Activated T-cell treated with anti-CD3 and anti-CD28 coated beads, Interleukin-2, amount 50 U/mL, for 48 hours (primary cell): ENCODE data around the gene UTP15.

Experiments
- DNase-seq, 2 experiments: peaks; one replicate each; pipeline ENCODE4 v3.0.0-alpha.2; 2020

UTP15 gene

DNA sequence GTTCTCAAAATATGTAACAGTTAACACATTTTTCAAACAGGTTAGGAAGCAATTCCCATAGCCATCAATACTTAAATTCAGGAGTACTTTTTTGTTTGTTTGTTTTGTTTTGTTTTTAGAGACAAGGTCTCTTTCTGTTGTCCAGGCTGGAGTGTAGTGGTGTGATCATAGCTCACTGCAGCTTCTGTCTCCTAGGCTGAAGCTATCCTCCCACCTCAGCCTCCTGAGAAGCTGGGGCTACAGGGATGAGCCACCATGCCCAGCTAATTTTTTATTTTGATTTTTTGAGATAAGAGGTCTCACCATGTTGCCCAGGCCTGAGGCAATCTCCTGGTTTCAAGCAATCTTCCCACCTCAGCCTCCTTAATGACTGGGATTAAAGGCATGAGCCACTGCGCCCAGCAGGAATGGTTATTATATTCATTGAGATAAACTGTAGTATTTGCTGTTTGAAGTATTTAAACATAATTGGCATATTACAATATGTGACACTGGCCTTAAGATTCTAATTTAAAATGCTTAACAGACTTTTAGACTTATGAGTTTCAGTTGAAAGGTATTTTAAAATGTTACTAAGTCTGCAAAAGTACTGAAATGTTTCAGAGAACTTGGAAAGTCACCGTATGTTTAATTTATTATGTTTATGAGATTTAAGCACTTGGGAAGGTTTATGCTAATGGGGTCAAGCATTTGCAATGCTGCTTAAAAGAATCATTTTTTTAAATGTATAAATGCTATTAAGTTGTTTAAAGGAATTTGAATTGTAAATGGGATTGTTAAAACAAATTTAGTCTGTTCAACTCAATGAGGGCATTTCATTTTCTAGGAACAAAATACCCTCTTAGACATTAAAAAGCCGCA, 17.0 kb downstream of the UTP15 start:
- no peak for DNase-seq

DNA sequence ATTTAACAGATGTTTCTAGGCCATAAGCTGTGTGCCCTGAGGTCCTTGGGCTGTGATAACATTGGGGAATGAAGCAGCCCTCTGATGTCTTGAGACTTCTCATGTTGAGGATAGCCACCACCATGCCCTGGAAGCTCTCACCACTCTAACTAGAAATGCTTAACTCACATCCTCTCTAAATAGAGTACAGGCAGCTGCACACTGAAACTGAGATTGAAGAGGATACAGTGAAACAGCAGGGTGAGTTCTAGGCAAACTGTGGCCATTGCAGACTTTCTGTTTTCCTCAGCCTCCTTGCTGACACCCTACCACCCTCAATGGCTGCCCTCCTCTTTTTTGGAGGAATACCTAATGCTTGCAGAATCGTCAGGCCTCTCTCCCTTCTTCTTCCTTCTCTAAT, 22.4 kb downstream of the UTP15 start:
- no peak for DNase-seq

DNA sequence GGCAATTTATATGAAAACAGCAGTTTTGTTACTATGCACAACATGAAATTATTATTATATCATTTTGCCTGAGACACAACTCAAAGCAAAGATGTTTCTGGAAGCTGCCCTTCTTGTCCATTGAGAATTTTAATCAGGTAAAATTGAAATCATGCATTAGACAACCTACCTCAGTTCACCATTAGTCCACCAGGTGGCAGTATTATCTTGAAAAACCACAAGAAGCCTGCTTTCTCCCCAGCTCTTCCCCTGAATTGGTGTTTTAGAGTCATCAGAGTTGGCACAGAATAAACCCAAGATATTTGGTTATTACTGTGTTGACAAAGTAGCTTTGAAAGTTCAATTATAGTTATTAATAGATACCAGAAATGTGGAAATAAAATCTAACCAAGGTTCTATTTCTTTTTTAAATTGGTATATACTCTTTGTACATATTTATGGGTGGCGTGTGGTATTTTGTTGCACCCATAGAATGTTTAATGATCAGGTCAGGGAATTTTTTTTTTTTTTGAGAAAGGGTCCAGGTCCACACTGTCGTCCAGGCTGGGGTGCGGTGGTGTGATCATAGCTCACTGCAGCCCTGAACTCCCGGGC, 25.7 kb downstream of the UTP15 start:
- DNase-seq = no peak

DNA sequence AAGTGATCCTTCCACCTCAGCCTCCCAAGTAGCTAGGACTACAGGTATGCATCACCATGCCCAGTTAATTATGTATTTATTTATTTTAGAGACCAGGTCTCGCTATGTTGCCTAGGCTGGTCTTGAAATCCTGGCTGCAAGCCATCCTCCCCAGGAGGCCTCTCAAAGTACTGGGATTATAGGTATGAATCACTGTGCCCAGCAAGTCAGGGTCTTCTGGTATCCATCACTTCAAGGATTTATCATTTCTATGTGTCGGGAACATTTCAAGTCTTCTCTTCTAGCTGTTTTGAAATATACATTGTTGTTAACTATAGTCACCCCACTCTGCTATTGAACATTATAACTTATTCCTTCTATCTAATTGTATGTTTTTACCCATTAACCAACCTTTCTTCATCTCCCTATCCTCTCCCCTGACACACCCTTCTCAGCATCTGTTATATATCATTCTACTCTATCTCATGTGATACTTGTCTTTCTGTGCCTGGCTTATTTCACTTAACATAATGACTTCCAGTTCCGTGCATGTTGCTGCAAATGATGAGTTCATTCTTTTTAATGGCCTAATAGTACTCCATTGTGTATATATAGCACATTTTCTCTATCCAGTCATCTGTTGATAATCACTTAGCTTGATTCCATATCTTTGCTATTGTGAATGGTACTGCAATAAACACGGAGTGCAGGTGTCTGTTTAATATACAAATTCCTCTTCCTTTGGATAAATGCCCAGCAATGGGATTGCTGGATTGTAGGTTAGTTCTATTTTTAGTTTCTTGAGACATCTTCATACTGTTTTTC, 26.4 kb downstream of the UTP15 start:
- DNase-seq = no peak

DNA sequence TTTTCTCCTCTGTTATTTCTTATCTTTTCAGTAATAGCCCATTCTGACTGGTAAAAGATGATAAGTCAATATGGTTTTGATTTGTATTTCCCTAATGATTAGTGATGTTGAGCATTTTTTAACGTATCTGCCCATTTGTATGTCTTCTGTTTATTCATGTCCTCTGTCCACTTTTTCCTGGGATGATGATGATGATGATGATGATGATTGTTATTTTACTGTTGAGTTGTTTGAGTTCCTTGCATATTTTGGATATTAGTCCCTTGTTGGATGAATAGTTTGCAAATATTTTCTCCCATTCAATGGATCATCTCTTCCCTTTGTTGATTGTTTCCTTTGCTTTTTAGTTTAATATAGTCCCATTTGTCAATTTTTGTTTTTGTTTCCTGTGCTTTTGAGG, 27.0 kb downstream of the UTP15 start:
- no peak for DNase-seq

DNA sequence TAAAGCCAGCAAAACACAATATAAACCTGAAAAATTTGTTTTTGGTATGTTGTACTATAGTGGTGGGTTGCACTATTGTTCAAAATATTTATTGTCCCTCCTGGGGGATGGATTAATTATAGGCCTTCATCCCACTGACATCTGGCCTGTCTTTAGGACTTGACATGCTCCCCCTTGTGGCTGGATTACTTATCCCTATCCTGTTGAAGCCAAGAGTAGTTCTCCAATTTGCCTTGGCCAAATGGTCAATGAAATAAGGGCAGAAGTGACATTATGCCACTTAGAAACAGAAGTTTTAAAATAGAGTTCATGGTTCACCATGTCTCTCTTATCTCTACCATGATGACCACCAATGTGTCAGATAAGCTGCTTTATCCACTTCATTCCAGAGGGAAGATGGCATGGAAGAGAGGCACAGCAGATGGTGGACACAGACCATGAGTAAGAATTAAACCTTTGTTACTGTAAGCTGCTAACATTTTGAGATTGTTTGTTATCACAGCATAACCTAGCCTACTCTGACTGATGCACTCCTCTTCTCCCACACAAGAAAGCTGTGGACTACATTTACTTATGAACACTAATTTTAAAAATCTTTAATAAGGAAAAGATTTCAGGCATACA, 31.3 kb downstream of the UTP15 start:
- no peak for DNase-seq

DNA sequence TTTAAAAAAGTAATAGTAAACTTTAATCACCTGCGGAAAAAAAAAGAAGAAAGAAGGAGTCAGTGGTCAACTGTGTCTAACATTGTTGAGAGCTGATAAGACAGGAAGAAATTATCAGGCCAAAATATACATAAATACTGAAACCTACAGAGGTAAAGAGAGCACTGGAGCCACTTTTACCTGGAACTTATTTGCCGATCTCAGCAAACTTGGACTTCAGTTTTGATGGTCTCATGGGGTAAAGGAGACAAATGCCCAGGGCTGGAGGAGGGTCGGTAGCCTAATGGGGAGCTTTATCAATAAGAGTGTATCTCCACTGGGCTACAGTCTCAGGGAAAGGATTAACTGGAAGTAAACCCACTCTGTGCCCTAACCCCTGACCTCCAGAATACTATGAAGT, 33.8 kb downstream of the UTP15 start:
- DNase-seq = no peak

DNA sequence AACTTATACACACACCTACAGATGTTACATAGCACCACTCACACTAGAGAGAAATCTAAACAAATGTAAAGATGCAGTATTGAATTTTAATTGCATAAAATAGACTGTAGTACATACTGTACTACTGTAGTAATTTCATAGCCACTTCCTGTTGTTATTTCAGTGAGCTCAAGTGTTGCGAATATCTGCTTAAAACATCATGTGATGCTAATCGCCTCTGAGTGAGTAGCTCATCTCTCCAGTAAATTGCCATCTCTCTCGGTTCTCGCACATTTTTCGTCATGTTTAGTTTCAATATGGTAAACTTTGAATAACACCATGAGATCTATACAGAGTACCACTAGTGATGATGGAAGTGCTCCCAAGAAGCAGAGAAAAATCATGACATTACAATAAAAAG, 38.5 kb downstream of the UTP15 start:
- DNase-seq = no peak

DNA sequence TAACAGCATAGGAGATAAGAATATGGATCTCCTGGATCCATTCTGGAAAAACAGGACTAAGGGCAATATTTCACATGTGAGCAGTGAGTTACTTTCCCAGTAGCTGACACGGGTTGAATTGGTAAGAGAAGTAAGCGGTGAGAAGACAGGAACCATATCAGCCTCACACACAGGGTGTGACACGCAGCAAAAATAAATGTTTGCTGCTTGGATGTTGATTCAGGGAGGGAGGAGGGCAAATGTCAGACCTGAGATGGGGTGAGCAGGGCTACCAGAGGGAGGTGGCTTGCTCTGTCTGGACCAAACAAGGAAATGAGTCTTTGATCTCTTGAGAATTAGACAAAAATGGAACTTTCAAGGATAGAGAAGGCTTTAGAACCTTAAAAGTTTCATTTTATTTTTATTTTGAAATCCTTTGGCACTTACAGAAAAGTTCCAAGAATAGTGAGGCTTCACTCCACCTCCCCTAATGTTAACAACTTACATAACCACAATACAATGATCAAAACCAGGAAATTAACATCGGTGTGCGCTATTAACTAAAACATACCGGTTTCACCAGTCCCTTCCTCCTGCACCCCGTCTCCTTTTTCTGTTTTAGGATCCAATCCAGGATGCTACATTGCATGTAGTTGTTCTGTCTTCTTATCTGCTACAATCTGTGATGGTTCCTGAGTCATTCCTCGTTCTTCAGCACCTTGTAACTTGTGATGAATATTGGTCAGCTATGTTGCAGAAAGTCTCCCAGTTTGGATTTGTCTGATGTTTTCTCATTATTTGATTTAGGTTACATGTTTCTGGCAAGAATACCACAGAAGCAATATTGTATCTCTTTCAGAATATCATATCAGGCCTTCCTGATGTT, 39.9 kb downstream of the UTP15 start:
- DNase-seq = no peak

DNA sequence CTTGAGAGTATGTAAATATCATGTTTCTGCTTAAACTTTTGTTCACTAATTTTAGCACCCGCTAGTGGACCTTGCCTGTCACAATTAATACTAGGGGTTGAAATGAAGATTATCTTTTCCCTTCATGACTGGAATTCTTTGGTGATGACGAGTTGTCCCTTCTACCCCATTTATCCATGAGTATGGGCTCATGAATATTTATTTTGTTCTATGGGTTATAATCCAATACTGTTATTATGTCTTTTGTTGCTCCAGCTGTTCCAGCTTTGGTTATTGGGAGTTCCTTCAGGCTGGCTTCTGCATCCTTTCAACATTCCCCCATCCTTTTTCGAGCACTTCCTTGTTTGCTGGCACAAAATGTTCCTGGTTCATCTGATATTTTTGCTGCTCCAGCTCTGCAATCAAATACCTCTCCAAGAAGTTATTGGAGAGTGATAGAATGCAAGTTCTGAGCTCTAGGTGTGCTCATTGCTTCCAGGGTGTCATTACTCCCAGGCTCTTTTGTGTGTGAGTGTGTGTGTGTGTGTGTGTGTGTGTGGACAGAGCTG, 40.7 kb downstream of the UTP15 start:
- no peak for DNase-seq

DNA sequence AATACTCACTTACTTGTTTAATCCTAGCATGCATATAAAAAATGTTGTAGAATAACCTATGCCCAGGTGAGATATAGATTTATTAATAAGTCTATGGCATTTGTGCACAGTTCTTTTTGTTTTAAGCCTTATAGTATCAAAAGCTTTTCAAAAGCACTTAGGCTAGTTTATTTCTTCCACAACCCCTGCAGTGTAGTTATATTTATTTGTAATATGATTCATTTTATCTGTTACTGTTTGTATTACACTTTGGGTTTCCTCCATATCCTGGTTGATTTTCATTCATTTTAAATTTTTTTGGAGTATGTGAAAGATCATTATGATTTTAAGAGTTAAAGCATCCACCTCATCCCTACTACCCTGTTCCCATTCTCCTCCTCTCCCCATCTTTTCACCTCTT, 41.7 kb downstream of the UTP15 start:
- DNase-seq = no peak

DNA sequence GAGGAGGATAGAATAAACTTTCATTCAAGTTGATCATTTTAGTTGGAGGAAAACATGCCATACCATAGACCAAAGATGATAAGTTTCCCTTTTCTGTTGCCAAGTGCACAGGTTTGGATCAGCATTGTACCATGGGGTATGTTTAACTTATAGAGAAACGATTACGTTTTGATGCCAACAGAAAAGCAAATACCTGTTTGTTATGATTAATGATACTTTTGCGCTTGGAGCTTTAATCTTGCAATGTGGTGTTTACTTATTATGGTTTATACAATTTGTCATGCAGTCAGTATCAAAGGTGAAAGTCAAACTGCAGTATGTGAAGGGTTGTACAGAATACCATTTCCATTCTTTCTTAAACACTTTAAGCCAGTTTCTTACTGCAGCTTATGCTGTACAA, 47.3 kb downstream of the UTP15 start:
- no peak for DNase-seq

DNA sequence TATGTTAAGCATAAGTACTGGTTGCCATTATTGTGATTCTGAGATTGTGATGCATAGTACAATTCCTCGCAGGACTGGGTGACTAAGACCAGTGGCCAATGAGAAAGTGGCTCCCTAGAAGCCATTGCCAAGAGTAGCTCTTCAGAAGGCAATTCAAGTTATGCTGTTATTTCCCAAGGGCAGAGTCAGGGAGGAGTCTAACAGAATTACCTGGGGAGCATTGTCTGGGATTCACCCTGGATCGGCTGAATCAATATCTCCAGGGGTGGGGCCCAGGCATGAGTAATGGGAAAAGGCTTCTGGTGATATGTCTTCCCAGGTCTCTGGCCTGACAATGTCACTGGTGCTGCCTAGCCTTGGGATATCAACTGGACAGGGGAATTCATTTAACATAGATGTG, 49.5 kb downstream of the UTP15 start:
- no peak for DNase-seq

DNA sequence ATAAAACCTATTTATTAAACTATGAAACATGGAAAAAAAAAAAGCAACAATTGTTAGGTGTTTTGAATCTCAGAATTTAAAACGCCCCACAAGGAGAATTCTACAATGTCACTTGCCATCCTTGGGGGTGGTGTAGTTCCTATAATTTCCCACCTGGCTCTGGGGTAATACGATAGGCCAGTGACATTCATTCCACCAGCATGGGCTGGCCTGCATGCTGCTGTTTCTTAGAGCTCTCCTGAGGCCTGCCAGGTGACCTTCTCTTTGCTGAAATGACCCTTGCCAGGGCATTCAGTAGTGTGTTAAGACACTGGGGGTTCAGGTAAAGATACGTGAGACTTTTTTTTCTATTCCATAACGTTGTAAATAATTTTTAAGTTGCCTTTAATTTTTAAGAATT, 50.4 kb downstream of the UTP15 start:
- no peak for DNase-seq

DNA sequence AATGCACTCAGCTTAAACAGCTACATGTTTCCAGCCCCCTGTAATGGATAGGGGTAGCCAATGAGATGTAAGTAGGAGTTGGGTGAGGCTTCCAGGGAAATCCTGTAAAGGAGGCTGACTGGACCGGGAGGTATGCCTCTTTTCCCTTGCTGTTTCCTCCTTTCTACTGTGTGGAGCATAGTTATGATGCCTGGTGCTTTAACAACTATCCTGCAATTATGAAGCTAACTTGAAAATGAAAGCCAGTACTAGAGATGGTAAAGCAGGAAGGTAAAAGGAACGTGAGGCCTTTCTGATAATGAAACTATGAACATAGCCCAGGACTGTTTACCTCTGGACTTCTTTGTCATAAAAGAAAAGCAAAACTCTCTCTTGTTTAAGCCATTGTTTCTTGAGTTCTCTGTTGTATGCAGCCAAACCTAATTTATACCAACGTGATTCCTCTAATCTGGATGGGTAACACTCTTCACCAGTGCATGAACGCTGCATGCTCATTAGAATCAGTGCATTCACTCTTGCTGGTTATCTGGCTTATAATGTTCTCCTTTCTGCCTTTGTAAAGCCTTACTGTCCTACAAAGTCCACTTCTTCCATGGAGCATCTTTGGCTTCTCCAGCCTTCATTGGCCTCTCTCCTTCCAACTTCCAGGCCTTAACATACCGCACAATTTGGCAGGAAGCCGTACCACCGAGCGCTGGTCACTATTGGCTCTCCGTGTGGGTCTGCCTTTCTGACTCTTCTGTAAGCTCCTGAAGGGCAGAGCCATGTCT, 52.2 kb downstream of the UTP15 start:
- DNase-seq = no peak

DNA sequence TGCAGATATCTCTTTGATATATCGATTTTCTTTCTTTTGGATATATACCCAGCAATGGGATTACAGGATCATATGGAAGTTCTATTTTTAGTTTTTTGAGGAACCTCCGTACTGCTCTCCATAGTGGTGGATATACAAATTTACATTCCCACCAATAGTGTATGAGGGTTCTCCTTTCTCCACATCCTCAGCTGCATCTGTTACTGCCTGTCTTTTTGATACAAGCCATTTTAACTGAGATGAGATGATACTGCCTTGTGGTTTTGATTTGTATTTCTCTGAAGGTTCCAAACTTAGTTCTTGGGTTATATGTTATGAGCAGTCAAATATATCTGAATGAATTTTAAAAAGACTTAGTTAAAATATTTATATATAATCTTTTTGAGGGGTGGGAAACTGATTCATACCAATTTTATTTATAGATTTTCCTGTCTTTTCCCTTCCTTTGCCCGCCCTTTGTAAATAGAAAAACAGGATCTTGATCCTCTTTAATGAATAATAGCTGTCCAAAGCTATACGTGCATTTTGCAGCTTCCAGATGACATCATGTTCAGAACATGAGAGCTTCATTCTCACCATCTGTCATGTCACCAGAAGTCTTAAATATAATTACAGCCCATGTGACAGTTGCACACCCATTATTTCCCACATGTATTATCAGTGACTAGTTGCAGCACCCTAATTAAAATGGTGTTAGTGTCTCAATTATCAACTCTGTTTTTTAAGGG, 54.2 kb downstream of the UTP15 start:
- no peak for DNase-seq

DNA sequence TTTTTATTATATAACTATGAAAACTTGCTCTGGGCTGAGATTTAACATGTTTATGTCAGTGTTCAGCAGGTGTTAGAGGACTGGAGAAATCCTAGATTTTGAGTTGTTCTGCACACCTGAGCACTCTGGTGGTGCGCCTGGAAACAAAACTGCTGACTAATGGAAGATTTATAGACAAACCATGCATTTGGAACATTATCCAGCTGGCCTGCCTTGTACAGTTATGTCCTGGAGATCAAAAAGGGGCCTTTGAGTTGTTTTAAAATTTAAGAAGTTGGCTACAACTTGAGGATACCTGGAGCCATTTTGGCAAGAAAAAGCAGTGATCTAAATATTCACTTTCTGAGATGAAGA, 54.8 kb downstream of the UTP15 start:
- DNase-seq = no peak

DNA sequence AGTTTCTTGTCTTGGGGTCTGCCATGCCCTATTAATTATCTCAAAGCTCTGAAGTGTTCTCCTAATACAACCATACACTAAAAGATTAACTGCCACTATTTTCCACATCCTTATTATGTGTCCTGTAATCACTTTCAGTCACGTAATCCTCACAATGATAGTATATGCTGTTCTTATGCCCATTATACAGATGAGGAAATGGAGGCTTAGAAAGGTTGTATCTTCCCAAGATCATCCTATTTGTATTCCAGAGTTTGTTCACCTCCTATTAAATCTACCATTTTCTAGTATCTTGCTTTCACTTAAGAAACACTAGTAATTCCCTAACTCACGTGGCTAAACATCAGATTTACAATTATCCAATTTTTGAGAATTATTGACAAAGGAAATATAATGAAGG, 57.5 kb downstream of the UTP15 start:
- DNase-seq = no peak

DNA sequence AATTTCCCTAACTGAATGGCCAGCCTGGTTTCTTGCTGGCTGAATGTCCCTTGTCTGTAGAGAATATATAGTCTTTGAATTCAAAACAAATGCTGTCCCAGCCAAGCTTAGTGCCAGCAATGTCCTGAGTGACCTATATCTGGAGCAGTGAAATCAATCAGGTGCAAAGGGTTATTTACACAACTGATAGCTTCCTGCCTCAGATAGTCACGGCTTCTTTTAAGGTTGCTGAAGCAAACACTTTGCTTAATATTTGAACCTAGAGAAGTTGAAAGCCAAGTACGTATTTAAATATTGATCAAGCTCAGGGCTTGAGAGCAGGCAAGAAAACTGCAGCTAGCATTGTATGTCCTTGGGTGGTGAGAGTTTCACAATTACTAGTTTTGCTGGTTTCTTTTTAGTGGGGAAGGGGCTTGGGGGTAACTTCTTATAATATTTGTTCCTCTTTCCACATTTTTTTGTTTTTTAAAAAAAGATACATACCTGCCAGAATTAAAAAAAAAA, 58.4 kb downstream of the UTP15 start:
- DNase-seq = no peak

DNA sequence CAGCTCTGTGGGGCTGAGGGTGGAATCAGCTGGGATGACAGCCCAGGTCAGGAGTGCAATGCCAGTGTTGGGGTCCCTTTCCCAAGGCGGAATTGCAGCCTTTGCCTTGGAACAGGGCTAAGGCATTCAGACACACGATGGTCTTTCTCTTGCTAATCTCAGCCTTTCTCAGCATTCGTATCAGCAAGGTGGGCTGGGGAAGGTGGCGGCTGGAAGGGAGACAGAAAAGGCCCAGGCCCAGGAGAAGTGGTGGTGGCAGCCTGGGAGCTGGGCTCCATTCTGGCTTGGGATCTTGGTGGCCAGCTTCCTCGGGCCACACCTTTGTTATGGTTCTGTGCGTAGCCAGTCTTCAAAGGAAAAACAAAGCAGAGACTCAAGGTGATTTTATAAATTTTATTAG, 59.3 kb downstream of the UTP15 start:
- no peak for DNase-seq
